HepG2 (cell line): ENCODE measurements around the gene TUBG1. TPM values are rescaled to one million over a fixed set of nuclear protein-coding genes. Genes with fewer than 3 reads are reported as not detected.

Source experiments
- ATRX ChIP-seq: sonication (generic); formaldehyde crosslinking; IDR thresholded peaks from 2 replicates; pipeline ENCODE4 v1.4.0; 2020; ENCODE audit warnings: missing genetic modification reagents, borderline replicate concordance
- DR1 ChIP-seq: sonication (generic); formaldehyde crosslinking; IDR thresholded peaks from 2 replicates; pipeline ENCODE4 v1.8.0; 2021; ENCODE audit warnings: mild to moderate bottlenecking, missing genetic modification reagents, inconsistent platforms
- HNRNPUL1 ChIP-seq: fragments of 200-400 bp; formaldehyde crosslinking; IDR thresholded peaks from 2 replicates; pipeline ENCODE4 v1.6.1; 2017; ENCODE audit warnings: low read depth, mild to moderate bottlenecking, low read length, moderate library complexity
- KLF12 ChIP-seq: sonication (generic); formaldehyde crosslinking; IDR thresholded peaks from 2 replicates; pipeline ENCODE4 v1.4.0; 2020; ENCODE audit warnings: missing genetic modification reagents, borderline replicate concordance
- MIER3 ChIP-seq: IDR thresholded peaks from 2 replicates; pipeline ENCODE4 v1.6.1; 2016; ENCODE audit warnings: missing compliant biosample characterization, borderline replicate concordance
- MIXL1 ChIP-seq: IDR thresholded peaks from 2 replicates; pipeline ENCODE4 v1.6.1; 2016
- NCOA2 ChIP-seq: sonication (generic); formaldehyde crosslinking; IDR thresholded peaks from 2 replicates; pipeline ENCODE4 v1.8.0; 2022; ENCODE audit warnings: inconsistent platforms
- NCOA5 ChIP-seq: sonication (generic); formaldehyde crosslinking; IDR thresholded peaks from 2 replicates; pipeline ENCODE4 v1.4.0; 2020; ENCODE audit warnings: missing genetic modification reagents
- NFE2 ChIP-seq: sonication (generic); formaldehyde crosslinking; IDR thresholded peaks from 2 replicates; pipeline ENCODE4 v1.4.0; 2020; ENCODE audit warnings: missing genetic modification reagents
- NFRKB ChIP-seq: fragments of 450-650 bp; IDR thresholded peaks from 2 replicates; pipeline ENCODE4 v1.6.1; 2017
- NR2F2 ChIP-seq: IDR thresholded peaks from 2 replicates; pipeline ENCODE4 v1.6.1; 2012; ENCODE audit warnings: low read depth, inconsistent platforms, borderline replicate concordance
- PPARG ChIP-seq: conservative IDR thresholded peaks from 2 replicates; pipeline ENCODE4 v1.6.1; 2016; ENCODE audit warnings: missing biosample characterization, missing genetic modification reagents
- RAD21 ChIP-seq: fragments of 450-650 bp; formaldehyde crosslinking; IDR thresholded peaks from 2 replicates; pipeline ENCODE4 v1.5.0; 2020; ENCODE audit warnings: mild to moderate bottlenecking
- RFX3 ChIP-seq: IDR thresholded peaks from 2 replicates; pipeline ENCODE4 v1.6.1; 2016; ENCODE audit warnings: missing biosample characterization, missing genetic modification reagents
- STAG1 ChIP-seq: sonication (generic); formaldehyde crosslinking; IDR thresholded peaks from 2 replicates; pipeline ENCODE4 v1.4.0; 2020; ENCODE audit warnings: missing genetic modification reagents
- TEAD2 ChIP-seq: sonication (generic); formaldehyde crosslinking; IDR thresholded peaks from 2 replicates; pipeline ENCODE4 v1.9.0; 2021; ENCODE audit warnings: missing genetic modification reagents
- ZFP62 ChIP-seq: sonication (generic); formaldehyde crosslinking; IDR thresholded peaks from 2 replicates; pipeline ENCODE4 v1.4.0; 2020; ENCODE audit warnings: missing genetic modification reagents
- ZNF350 ChIP-seq: sonication (generic); formaldehyde crosslinking; IDR thresholded peaks from 2 replicates; pipeline ENCODE4 v1.4.0; 2020; ENCODE audit warnings: mild to moderate bottlenecking, low read depth, missing genetic modification reagents, borderline replicate concordance
- ZNF44 ChIP-seq: sonication (generic); formaldehyde crosslinking; IDR thresholded peaks from 2 replicates; pipeline ENCODE4 v1.5.1; 2020; ENCODE audit warnings: mild to moderate bottlenecking, missing genetic modification reagents
- ZNF768 ChIP-seq: sonication (generic); formaldehyde crosslinking; IDR thresholded peaks from 2 replicates; pipeline ENCODE4 v1.4.0; 2020; ENCODE audit warnings: missing genetic modification reagents
- ZSCAN9 ChIP-seq: IDR thresholded peaks from 2 replicates; pipeline ENCODE4 v1.6.1; 2016; ENCODE audit warnings: borderline replicate concordance
- polyA plus RNA-seq, 8 experiments: library from polyadenylated mRNA; depleted of rRNA in 3 of 8; stranded (reverse) in 7 of 8; unstranded in 1 of 8; fragments of >200 nt; fragmentation: Illumina TruSeq in 4 of 8; extraction: Trizol in 4 of 8; gene quantifications; 2 replicates each; pipeline versions ENCODE4 v1.2.1 to v1.2.3, GENCODE V29; 2011 to 2016; ENCODE audit warnings: low read depth in 4 of 8, missing spikeins in 1 of 8, mixed read lengths in 1 of 8; ENCODE audit not compliant: insufficient read depth in 1 of 8
- total RNA-seq, 5 experiments: library from RNA; depleted of rRNA; stranded (reverse); fragments of >200 nt; fragmentation: Illumina TruSeq; extraction: Trizol; gene quantifications; 2 replicates each; pipeline ENCODE4 v1.2.3, GENCODE V29; 2016; ENCODE audit warnings: low read depth in 1 of 5
- TF ChIP-seq, protein P1 (sequence below): fragments of 450-650 bp; IDR thresholded peaks from 2 replicates; pipeline ENCODE4 v1.6.1; 2016
- TF ChIP-seq, protein P2 (sequence below): sonication (generic); formaldehyde crosslinking; IDR thresholded peaks from 2 replicates; pipeline ENCODE4 v1.8.1; 2023; ENCODE audit warnings: missing genetic modification reagents, inconsistent platforms, borderline replicate concordance
- TF ChIP-seq, protein P3 (sequence below): sonication (generic); formaldehyde crosslinking; IDR thresholded peaks from 2 replicates; pipeline ENCODE4 v1.5.0; 2020; ENCODE audit warnings: missing genetic modification reagents
- TF ChIP-seq, protein P4 (sequence below): sonication (generic); formaldehyde crosslinking; conservative IDR thresholded peaks from 2 replicates; pipeline ENCODE4 v1.5.0; 2020; ENCODE audit warnings: missing genetic modification reagents
- TF ChIP-seq, protein P5 (sequence below): IDR thresholded peaks from 2 replicates; pipeline ENCODE4 v1.6.1; 2016; ENCODE audit warnings: missing compliant biosample characterization, missing genetic modification reagents, borderline replicate concordance

The TUBG1 gene
- total and polyA plus RNA-seq, 2 of the 13 experiments (the other 11 are each of a cell fraction or from before 2014, with no cell fraction given), result 74.1 to 137 TPM

DNA sequence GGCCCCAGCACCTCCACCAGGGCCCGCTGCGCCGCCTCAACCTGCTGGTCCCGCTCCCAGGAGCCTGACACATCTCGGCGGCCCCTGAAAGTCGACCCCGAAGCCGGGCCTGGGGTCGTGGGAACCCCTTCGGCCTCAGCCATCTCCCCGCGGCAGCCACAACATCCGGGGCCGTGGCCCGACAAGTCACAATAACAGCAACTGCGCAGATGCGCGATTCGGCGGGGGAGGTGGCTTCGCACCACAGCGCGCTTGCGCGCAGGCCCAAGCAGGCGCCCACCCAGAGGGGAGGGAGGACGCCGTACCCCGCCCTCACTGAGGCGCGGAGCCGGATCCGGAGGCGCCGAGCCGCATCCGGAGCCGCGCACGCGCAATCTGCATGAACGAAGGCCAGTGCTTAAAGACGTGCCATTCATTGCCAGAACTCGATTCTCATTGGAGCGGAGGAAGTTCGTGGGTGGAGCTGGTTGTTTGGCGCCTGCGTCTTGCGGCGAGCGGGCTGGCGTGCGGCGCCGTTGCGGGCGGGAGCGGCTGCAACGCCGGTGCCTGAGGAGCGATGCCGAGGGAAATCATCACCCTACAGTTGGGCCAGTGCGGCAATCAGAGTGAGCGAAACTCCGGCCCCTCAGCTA is at the start of gene TUBG1, which contains the start of gene RETREG3 (continued):
- TF ChIP-seq, protein P1, sequence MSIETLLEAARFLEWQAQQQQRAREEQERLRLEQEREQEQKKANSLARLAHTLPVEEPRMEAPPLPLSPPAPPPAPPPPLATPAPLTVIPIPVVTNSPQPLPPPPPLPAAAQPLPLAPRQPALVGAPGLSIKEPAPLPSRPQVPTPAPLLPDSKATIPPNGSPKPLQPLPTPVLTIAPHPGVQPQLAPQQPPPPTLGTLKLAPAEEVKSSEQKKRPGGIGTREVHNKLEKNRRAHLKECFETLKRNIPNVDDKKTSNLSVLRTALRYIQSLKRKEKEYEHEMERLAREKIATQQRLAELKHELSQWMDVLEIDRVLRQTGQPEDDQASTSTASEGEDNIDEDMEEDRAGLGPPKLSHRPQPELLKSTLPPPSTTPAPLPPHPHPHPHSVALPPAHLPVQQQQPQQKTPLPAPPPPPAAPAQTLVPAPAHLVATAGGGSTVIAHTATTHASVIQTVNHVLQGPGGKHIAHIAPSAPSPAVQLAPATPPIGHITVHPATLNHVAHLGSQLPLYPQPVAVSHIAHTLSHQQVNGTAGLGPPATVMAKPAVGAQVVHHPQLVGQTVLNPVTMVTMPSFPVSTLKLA, result peak; percentile 64
- no peak for TF ChIP-seq NR2F2
- no peak for TF ChIP-seq NCOA5 (CRISPR knock-in tag)
- TF ChIP-seq ZSCAN9 (CRISPR knock-in tag), result peak; percentile 17; the same call in 1 of the 2 replicates
- TF ChIP-seq PPARG (CRISPR knock-in tag), result 0 out of 2 replicates have a peak, but pooled peaks have one; percentile 44
- TF ChIP-seq ZNF350 (CRISPR knock-in tag), result peak; percentile 93; the same call in 1 of the 2 replicates
- no peak for TF ChIP-seq RFX3 (CRISPR knock-in tag)
- TF ChIP-seq MIXL1 (CRISPR knock-in tag), result peak; percentile 35; the same call in 1 of the 2 replicates
- TF ChIP-seq ZNF44, result no peak; the same call in 1 of the 2 replicates
- no peak for TF ChIP-seq ZFP62 (CRISPR knock-in tag)
- no peak for TF ChIP-seq NFE2 (CRISPR knock-in tag)
- TF ChIP-seq ZNF768, result peak; percentile 54; the same call in 1 of the 2 replicates
- TF ChIP-seq DR1 (CRISPR knock-in tag), result peak; percentile 86
- peak; percentile 81 for TF ChIP-seq RAD21
- TF ChIP-seq HNRNPUL1, result peak; percentile 57; the same call in 1 of the 2 replicates
- TF ChIP-seq NCOA2 (CRISPR knock-in tag), result 0 out of 2 replicates have a peak, but pooled peaks have one; percentile 15
- 0 out of 2 replicates have a peak, but pooled peaks have one; percentile 7 for TF ChIP-seq MIER3 (CRISPR knock-in tag)
- no peak for TF ChIP-seq TEAD2 (CRISPR knock-in tag)
- TF ChIP-seq STAG1 (CRISPR knock-in tag), result 0 out of 2 replicates have a peak, but pooled peaks have one; percentile 25
- TF ChIP-seq, protein P2, sequence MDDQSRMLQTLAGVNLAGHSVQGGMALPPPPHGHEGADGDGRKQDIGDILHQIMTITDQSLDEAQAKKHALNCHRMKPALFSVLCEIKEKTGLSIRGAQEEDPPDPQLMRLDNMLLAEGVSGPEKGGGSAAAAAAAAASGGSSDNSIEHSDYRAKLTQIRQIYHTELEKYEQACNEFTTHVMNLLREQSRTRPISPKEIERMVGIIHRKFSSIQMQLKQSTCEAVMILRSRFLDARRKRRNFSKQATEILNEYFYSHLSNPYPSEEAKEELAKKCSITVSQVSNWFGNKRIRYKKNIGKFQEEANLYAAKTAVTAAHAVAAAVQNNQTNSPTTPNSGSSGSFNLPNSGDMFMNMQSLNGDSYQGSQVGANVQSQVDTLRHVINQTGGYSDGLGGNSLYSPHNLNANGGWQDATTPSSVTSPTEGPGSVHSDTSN (CRISPR knock-in tag), result 0 out of 2 replicates have a peak, but pooled peaks have one; percentile 32
- TF ChIP-seq, protein P3, sequence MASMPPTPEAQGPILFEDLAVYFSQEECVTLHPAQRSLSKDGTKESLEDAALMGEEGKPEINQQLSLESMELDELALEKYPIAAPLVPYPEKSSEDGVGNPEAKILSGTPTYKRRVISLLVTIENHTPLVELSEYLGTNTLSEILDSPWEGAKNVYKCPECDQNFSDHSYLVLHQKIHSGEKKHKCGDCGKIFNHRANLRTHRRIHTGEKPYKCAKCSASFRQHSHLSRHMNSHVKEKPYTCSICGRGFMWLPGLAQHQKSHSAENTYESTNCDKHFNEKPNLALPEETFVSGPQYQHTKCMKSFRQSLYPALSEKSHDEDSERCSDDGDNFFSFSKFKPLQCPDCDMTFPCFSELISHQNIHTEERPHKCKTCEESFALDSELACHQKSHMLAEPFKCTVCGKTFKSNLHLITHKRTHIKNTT (CRISPR knock-in tag), result no peak
- no peak for TF ChIP-seq NFRKB
- peak; percentile 66 for TF ChIP-seq KLF12 (CRISPR knock-in tag)
- TF ChIP-seq, protein P4, sequence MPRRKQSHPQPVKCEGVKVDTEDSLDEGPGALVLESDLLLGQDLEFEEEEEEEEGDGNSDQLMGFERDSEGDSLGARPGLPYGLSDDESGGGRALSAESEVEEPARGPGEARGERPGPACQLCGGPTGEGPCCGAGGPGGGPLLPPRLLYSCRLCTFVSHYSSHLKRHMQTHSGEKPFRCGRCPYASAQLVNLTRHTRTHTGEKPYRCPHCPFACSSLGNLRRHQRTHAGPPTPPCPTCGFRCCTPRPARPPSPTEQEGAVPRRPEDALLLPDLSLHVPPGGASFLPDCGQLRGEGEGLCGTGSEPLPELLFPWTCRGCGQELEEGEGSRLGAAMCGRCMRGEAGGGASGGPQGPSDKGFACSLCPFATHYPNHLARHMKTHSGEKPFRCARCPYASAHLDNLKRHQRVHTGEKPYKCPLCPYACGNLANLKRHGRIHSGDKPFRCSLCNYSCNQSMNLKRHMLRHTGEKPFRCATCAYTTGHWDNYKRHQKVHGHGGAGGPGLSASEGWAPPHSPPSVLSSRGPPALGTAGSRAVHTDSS (CRISPR knock-in tag), result peak; percentile 71; the same call in 1 of the 2 replicates
- TF ChIP-seq ATRX, result no peak
- TF ChIP-seq, protein P5, sequence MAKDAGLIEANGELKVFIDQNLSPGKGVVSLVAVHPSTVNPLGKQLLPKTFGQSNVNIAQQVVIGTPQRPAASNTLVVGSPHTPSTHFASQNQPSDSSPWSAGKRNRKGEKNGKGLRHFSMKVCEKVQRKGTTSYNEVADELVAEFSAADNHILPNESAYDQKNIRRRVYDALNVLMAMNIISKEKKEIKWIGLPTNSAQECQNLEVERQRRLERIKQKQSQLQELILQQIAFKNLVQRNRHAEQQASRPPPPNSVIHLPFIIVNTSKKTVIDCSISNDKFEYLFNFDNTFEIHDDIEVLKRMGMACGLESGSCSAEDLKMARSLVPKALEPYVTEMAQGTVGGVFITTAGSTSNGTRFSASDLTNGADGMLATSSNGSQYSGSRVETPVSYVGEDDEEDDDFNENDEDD (CRISPR knock-in tag), result peak; percentile 95
